22Rv1 (cell line): ENCODE measurements around the gene NGB.

Source experiments
- CTCF ChIP-seq: fragments of 450-650 bp; IDR thresholded peaks from 2 replicates; pipeline ENCODE4 v1.5.1; 2017; ENCODE audit warnings: mild to moderate bottlenecking
- ZFX ChIP-seq: fragments of 450-650 bp; IDR thresholded peaks from 2 replicates; pipeline ENCODE4 v1.6.1; 2017; ENCODE audit warnings: antibody characterized with exemption, borderline replicate concordance

GRCh38 chr14:77238356-77238755 is 32.6 kb downstream of the NGB start:
- TF ChIP-seq CTCF (no peak), ZFX (no peak)
